H1 (cell line): ENCODE results near the gene NMRAL1.

ENCODE experiments used
- CTCF ChIP-seq, 3 experiments: IDR thresholded peaks; 1 replicate in 2 of 3; 2 replicates in 1 of 3; pipeline versions ENCODE4 v1.5.1 to v1.6.1; 2011; ENCODE audit warnings: low read length in 3 of 3, mild to moderate bottlenecking in 3 of 3, inconsistent platforms in 2 of 3, low read depth in 1 of 3, moderate library complexity in 1 of 3; ENCODE audit not compliant: insufficient read depth in 1 of 3; ENCODE audit errors: control extremely low read depth in 1 of 3
- KDM5A ChIP-seq: fragments of 200-600 bp; IDR thresholded peaks from 2 replicates; pipeline ENCODE4 v1.7.1; 2012; ENCODE audit warnings: mild to moderate bottlenecking, low read length, inconsistent platforms, mixed read lengths
- POLR2AphosphoS5 ChIP-seq: IDR thresholded peaks from 2 replicates; pipeline ENCODE4 v1.6.1; 2011; ENCODE audit warnings: low read depth, low read length
- SUZ12 ChIP-seq: fragments of 200-600 bp; sonication (generic); IDR thresholded peaks from 2 replicates; pipeline ENCODE4 v1.6.1; 2012; ENCODE audit warnings: mild to moderate bottlenecking, inconsistent platforms, low read length, moderate library complexity, mixed read lengths

GRCh38 chr16:4475880-4476788, 1.7 kb upstream of the NMRAL1 start, which contains the start of gene HMOX2:
- TF ChIP-seq SUZ12 (no peak), CTCF (IDR thresholded peaks at IDR 0.05; ENCODE audit: control extremely low read depth in 1 of 3, insufficient read depth in 1 of 3, low read depth in 1 of 3, low read length in 3 of 3) (peak; percentile 42 to 58 (median 57)), POLR2AphosphoS5 (peak; percentile 84), KDM5A (no peak)
